ENCODE results near the gene LMO7.

GRCh38 chr13:75757336-75757735, 121.2 kb downstream of the LMO7 start:
- TF ChIP-seq, protein P1, sequence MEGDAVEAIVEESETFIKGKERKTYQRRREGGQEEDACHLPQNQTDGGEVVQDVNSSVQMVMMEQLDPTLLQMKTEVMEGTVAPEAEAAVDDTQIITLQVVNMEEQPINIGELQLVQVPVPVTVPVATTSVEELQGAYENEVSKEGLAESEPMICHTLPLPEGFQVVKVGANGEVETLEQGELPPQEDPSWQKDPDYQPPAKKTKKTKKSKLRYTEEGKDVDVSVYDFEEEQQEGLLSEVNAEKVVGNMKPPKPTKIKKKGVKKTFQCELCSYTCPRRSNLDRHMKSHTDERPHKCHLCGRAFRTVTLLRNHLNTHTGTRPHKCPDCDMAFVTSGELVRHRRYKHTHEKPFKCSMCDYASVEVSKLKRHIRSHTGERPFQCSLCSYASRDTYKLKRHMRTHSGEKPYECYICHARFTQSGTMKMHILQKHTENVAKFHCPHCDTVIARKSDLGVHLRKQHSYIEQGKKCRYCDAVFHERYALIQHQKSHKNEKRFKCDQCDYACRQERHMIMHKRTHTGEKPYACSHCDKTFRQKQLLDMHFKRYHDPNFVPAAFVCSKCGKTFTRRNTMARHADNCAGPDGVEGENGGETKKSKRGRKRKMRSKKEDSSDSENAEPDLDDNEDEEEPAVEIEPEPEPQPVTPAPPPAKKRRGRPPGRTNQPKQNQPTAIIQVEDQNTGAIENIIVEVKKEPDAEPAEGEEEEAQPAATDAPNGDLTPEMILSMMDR (IDR thresholded peaks at IDR 0.05; ENCODE audit: insufficient read depth, low read length), result no peak
- TF ChIP-seq POLR2AphosphoS5 (IDR thresholded peaks at IDR 0.05; ENCODE audit: low read depth), result no peak
- no peak for TF ChIP-seq REST (IDR thresholded peaks at IDR 0.05; ENCODE audit: insufficient replicate concordance, low read depth)
- no peak for TF ChIP-seq GABPA (IDR thresholded peaks at IDR 0.05; ENCODE audit: low read depth)
- no peak for TF ChIP-seq SPI1 (IDR thresholded peaks at IDR 0.05; ENCODE audit: borderline replicate concordance, low read depth)
